Fibroblast of skin of left quadriceps (primary cell): ENCODE results near the gene SPRYD3.

Experiments
- DNase-seq, 2 experiments: peaks; one replicate each; pipeline ENCODE4 v3.0.0-alpha.2; 2013; ENCODE audit warnings: low read depth in 2 of 2

Gene SPRYD3

DNA sequence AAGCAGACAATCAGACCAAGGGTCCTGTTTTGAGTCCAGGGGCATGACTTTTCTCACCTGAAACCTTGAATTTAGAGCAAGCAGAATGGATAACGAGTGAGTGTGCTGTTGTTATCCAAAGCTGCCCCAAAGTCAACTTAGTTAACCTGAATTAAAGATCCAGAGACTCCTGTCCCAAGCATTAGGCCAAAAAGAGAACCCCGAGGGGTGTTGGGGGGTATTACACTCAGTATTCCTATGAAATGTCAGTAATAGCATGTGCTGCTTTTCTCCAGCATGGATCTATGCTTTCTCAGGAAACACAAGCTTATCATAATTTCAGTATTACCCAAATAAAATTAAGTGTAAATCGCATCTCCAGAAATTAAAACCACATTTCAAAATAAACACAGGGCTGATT, 53.9 kb downstream of the SPRYD3 start:
- no peak for DNase-seq

DNA sequence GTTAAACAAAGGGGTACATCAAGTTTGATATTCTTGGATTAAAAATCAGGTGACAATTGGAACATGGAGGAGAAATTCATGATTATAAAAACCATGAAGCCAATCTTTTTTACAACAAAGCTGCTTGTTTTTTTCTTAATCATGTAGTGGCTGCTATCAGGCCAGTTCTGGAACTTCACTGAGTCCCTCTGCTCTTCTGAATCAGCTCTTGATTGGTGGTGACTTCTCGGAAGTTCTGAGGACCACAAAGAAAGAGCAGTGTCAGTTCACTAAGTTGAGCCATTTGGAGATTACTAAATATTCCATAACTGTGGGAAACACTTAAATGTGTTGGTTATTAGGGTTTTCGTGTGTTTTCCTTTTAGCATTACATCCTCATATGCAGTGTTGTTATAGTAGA, 64.5 kb downstream of the SPRYD3 start:
- no peak for DNase-seq
